ENCODE measurements around the gene SERP1.

SERP1 gene

GRCh38 chr3:150546226-150547044, at the start of gene SERP1, which contains the start of gene EIF2A:
Gene SERP1, minus strand, starts transcription at chr3:150546496. Its CDS starts 361 bp downstream, at chr3:150546135.
Gene EIF2A, plus strand, starts transcription at chr3:150546787. Its CDS starts 16 bp downstream, at chr3:150546803.
- in situ Hi-C loops (cut with HindIII; ENCODE audit: low pct_unique_long_range_greater_than_20kb, low sequenced_read_pairs): no loop called here
- TF ChIP-seq JUND (IDR thresholded peaks at IDR 0.05; ENCODE audit: low read depth): no peak
- DNase-seq (ENCODE audit: low read depth in 1 of 2, low spot score in 1 of 2): peak; percentile 91 to 100

GRCh38 chr3:150594150-150594549, 47.9 kb upstream of the SERP1 start:
- DNase-seq (ENCODE audit: low read depth in 1 of 2, low spot score in 1 of 2): no peak
- in situ Hi-C loops (cut with HindIII; ENCODE audit: low pct_unique_long_range_greater_than_20kb, low sequenced_read_pairs): no loop called here
- no peak for TF ChIP-seq JUND (IDR thresholded peaks at IDR 0.05; ENCODE audit: low read depth)

- peak in 1 of 2 experiments; percentile 53 for DNase-seq (ENCODE audit: low read depth in 1 of 2, low spot score in 1 of 2)
- in situ Hi-C loops (cut with HindIII; ENCODE audit: low pct_unique_long_range_greater_than_20kb, low sequenced_read_pairs): no loop called here
- no peak for TF ChIP-seq JUND (IDR thresholded peaks at IDR 0.05; ENCODE audit: low read depth)
These were observed 43.5 kb upstream of the SERP1 start for GRCh38 chr3:150589759-150590158.

- TF ChIP-seq JUND (IDR thresholded peaks at IDR 0.05; ENCODE audit: low read depth): no peak
- no peak for DNase-seq (ENCODE audit: low read depth in 1 of 2, low spot score in 1 of 2)
- in situ Hi-C loops (cut with HindIII; ENCODE audit: low pct_unique_long_range_greater_than_20kb, low sequenced_read_pairs): no loop called here
These were observed 41.9 kb upstream of the SERP1 start for GRCh38 chr3:150588027-150588830.

GRCh38 chr3:150583028-150583427, 36.7 kb upstream of the SERP1 start:
- TF ChIP-seq JUND (IDR thresholded peaks at IDR 0.05; ENCODE audit: low read depth): no peak
- in situ Hi-C loops (cut with HindIII; ENCODE audit: low pct_unique_long_range_greater_than_20kb, low sequenced_read_pairs): no loop called here
- DNase-seq (ENCODE audit: low read depth in 1 of 2, low spot score in 1 of 2): no peak

GRCh38 chr3:150582620-150583019, 36.3 kb upstream of the SERP1 start:
- no peak for DNase-seq (ENCODE audit: low read depth in 1 of 2, low spot score in 1 of 2)
- TF ChIP-seq JUND (IDR thresholded peaks at IDR 0.05; ENCODE audit: low read depth): no peak
- in situ Hi-C loops (cut with HindIII; ENCODE audit: low pct_unique_long_range_greater_than_20kb, low sequenced_read_pairs): no loop called here

GRCh38 chr3:150581174-150581573, 34.9 kb upstream of the SERP1 start:
- no peak for DNase-seq (ENCODE audit: low read depth in 1 of 2, low spot score in 1 of 2)
- TF ChIP-seq JUND (IDR thresholded peaks at IDR 0.05; ENCODE audit: low read depth): no peak
- in situ Hi-C loops (cut with HindIII; ENCODE audit: low pct_unique_long_range_greater_than_20kb, low sequenced_read_pairs): no loop called here

- in situ Hi-C loops (cut with HindIII; ENCODE audit: low pct_unique_long_range_greater_than_20kb, low sequenced_read_pairs): no loop called here
- no peak for TF ChIP-seq JUND (IDR thresholded peaks at IDR 0.05; ENCODE audit: low read depth)
- DNase-seq (ENCODE audit: low read depth in 1 of 2, low spot score in 1 of 2): no peak
These were observed 31.6 kb upstream of the SERP1 start for GRCh38 chr3:150577855-150578254.

GRCh38 chr3:150567328-150567727, 21.0 kb upstream of the SERP1 start:
- no peak for DNase-seq (ENCODE audit: low read depth in 1 of 2, low spot score in 1 of 2)
- TF ChIP-seq JUND (IDR thresholded peaks at IDR 0.05; ENCODE audit: low read depth): no peak
- in situ Hi-C loops (cut with HindIII; ENCODE audit: low pct_unique_long_range_greater_than_20kb, low sequenced_read_pairs): no loop called here

GRCh38 chr3:150564243-150564642, 17.9 kb upstream of the SERP1 start:
- no peak for TF ChIP-seq JUND (IDR thresholded peaks at IDR 0.05; ENCODE audit: low read depth)
- DNase-seq (ENCODE audit: low read depth in 1 of 2, low spot score in 1 of 2): no peak
- in situ Hi-C loops (cut with HindIII; ENCODE audit: low pct_unique_long_range_greater_than_20kb, low sequenced_read_pairs): no loop called here

- in situ Hi-C loops (cut with HindIII; ENCODE audit: low pct_unique_long_range_greater_than_20kb, low sequenced_read_pairs): no loop called here
- DNase-seq (ENCODE audit: low read depth in 1 of 2, low spot score in 1 of 2): no peak
- no peak for TF ChIP-seq JUND (IDR thresholded peaks at IDR 0.05; ENCODE audit: low read depth)
These were observed 11.4 kb upstream of the SERP1 start for GRCh38 chr3:150557725-150558124.

- TF ChIP-seq JUND (IDR thresholded peaks at IDR 0.05; ENCODE audit: low read depth): no peak
- in situ Hi-C loops (cut with HindIII; ENCODE audit: low pct_unique_long_range_greater_than_20kb, low sequenced_read_pairs): no loop called here
- DNase-seq (ENCODE audit: low read depth in 1 of 2, low spot score in 1 of 2): no peak
These were observed 10.5 kb upstream of the SERP1 start for GRCh38 chr3:150556792-150557191.

GRCh38 chr3:150555859-150556436, 9.7 kb upstream of the SERP1 start:
- in situ Hi-C loops (cut with HindIII; ENCODE audit: low pct_unique_long_range_greater_than_20kb, low sequenced_read_pairs): no loop called here
- no peak for TF ChIP-seq JUND (IDR thresholded peaks at IDR 0.05; ENCODE audit: low read depth)
- no peak for DNase-seq (ENCODE audit: low read depth in 1 of 2, low spot score in 1 of 2)
